Activated effector memory CD4-positive, alpha-beta T cell treated with Interleukin-2 at 50 U/mL for 16 hours (primary cell): ENCODE results near the gene CNGA2.

Experiments used
- DNase-seq: peaks from one replicate; pipeline ENCODE4 v3.0.0-alpha.2; 2020

Gene CNGA2

DNA sequence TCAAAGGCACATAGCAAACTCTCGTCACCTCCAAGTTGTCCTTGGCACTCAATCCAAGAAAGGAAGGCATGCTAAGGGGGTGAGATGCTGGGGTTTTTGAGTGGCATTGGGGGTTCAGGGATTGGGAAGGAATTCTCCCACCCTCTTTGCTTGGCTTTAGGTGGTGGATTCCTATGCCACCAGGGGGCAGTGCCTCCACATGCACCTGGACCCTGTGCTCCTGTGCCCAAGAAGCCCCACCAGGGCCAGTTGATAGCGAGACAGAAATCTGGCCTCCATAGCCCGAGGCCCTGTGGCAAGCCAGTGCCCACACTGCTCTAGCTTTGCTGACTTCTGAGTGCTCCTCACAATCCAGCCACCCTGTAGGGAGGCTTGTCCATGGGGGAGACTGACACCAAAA lies 20.7 kb upstream of the CNGA2 start:
- DNase-seq = no peak

GRCh38 chrX:151714362-151714761 lies 20.2 kb upstream of the CNGA2 start:
- no peak for DNase-seq

DNA sequence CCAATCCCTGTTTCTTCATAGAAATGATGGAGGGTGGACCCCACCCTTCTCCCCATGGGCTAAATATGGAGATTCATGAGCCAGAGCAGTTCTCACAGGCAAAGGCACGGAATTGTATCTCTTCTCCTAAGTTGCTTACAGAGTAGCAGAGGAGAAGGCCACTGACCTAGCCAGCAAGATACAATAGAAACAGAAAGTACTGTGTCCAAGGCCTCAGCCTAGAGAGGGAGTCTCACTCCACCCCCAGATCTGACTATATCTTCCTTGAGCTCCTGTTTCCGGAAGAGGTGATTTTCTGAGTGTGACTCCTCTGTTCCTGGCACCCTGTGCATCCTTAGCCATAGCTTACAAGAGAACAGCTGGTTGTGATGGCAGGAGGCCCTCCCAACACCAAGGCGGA lies 18.8 kb upstream of the CNGA2 start, which contains the start of gene FATE1:
TSS of gene FATE1 (plus strand) at position 284 of the 400 bp plus-strand sequence. CDS start at position 369, 85 bp downstream.
- DNase-seq = no peak

DNA sequence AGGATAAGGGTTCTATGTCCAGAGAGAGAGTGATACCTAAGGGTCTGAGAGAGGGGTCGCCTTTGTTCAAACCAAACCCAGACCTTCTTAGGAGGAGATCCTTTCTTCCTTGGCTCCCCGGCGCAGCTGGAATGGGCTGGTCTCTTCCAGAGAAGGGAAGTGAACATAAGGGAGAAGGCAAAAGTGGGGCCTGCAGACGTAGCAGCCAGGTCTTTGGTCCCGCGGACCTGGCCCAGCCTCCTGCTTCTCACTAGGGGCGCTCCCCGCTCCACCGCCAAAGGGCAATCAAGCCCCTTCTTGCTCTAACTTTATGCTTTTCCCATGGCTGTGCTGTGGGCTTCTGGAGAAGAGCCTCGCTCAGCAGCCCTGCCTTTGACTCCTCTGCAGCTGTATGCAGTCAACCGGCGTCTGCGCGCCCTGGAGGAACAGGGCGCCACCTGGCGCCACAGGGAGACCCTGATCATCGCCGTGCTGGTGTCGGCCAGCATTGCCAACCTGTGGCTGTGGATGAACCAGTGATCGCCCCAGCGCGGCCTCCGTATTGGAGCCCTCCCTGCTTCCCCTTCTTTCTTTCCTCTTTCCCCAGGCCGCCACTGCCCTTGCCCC lies 12.2 kb upstream of the CNGA2 start:
- DNase-seq = no peak

DNA sequence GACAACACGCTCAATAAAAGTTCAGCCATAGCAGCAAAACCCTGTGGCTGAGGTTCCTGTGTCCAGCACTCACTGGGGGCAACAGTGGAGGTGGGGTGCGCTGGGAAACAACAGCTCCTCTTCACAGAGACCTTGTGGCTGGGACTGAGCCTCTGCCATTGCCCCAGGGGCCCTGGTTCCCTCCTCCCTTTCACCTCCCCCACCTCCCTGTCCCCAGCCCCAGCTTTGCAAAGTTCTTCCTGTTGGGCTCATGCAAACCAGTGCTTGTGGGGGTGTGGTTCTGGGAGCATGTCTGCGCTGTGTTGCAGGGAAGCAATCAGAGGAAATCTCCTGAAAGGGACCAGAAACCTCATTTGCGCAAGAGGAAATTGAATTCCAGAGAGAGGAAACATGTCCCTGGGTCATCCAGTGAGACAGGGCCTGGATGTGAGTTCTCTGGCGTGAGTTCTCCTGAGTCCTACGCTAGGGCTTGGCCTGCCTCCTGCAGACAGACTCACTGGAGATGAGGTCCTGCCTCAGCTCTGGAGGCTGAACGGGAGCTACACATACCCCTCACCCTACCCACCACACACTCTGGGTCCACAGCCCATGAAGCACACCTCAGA lies 11.3 kb upstream of the CNGA2 start:
- DNase-seq = no peak

- DNase-seq = no peak
Measured at GRCh38 chrX:151724563-151725337, 9.8 kb upstream of the CNGA2 start.

- no peak for DNase-seq
Measured at GRCh38 chrX:151725338-151725614, 9.3 kb upstream of the CNGA2 start.

DNA sequence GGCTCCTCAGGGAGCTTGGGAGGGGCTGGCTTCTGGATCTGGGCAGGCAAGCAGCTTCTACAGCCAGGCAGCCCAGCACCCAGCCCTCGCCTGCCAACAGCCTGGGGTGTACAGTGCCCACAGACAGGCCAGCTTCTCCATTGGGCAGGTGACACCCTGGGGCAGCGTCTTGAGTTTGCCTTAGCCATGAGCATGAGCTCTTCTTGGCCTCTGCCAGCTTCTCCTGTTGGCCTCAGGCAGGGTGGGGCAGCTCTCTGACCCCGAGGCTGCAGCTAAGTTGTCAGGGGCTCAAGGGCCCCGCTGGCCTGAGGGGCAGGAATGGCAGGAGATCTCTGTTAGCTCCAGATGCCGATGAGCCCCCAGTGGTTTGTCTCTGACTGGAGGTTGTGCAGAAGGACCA lies 7.8 kb upstream of the CNGA2 start:
- DNase-seq = no peak

- no peak for DNase-seq
Measured at GRCh38 chrX:151727346-151727745, 7.2 kb upstream of the CNGA2 start.

- no peak for DNase-seq
Measured at GRCh38 chrX:151729056-151729725, 5.4 kb upstream of the CNGA2 start.

DNA sequence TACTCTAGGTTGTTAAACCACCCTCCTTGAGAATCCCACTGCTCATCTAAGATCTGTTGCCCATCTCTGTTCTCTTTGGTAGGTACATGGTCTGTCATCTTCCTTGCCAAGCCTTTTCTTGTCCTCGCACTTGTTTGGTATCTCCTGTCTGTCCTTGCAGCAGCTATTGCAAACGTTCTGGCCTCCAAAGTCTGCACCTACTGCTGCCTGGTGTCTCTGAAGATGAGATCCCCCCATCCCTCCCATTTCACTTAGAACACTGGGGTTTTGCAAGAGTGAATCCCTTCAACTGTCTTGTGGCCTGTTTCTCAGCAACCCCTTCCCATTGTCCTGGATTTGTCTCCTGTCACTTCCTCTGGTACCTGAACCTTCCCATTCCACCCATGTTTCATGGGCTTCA lies 673 bp downstream of the CNGA2 start:
- no peak for DNase-seq

DNA sequence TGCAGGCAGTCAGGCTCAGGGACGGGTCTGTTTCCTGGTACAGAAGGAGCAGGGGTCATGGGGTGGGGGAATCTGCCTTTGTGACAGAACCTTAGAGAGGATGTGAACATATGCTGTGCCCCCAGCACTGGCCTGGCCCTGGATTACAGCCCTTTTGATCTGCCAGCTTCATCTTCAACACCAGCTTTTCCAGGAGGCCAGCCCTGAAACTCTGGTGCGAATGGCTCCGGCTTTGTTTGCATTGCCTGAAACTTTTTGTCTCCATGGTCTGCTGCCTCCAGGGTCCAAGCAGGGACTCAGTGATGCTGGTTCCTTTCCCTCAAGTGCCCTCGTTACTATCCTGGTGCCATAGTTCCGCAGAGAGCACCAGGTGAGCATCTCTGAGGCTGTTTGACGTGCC lies 2.1 kb downstream of the CNGA2 start:
- no peak for DNase-seq

- DNase-seq = no peak
Measured at GRCh38 chrX:151737494-151737893, 2.9 kb downstream of the CNGA2 start.

DNA sequence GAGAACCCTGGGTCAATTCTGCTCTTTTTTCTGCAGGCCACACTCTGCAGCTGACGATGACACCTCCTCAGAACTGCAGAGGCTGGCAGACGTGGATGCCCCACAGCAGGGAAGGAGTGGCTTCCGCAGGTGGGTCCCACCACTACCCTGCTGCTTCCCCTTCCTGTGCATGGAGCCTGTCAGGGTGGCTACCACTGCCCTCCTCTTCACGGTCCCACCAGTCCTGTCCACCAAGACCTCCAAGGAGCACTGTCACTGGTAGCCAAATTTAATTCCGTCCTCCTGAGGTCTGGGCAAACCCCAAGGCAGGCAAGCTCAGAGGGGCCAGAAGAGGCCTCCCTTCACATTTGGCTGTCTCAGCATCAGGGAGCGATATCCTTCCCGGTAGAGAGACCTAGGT lies 4.2 kb downstream of the CNGA2 start:
- DNase-seq = no peak

DNA sequence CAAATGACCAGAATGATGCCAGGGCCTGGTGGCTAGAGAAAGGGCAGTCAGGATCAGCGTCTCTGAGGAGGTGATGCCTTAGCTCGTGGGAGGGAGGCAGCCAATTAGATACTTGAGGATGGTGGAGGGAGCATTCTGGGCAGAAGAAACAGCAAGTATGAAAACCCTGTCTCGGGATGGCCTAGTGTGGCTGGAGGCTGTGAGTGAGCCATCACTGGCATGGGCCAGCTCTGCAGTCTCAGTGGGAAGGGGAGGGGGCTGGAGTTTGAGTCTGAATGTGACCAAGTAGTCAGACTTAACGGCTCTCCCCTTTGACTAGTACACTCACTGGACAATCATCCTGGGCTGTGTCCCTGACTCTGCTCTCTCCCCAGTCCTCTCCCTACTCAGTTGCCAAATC lies 7.1 kb downstream of the CNGA2 start:
- no peak for DNase-seq

DNA sequence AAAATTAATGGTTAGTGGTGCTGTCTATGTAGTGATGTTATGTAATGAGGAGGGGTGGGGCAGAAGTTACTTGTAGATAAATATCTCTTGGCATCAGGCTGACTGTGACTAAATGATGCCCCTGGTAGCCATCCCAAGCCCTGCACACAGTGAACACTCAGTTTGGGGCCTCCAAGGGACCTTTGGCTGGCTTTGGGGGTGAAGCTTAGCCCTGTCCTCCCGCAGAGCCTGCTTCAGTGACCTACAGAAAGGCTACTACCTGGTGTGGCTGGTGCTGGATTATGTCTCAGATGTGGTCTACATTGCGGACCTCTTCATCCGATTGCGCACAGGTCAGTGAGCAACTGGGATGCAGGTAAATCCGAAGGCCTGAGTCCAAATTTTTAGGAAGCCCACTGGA lies 7.8 kb downstream of the CNGA2 start:
- DNase-seq = no peak

GRCh38 chrX:151743651-151744470 lies 9.3 kb downstream of the CNGA2 start:
- DNase-seq = no peak

GRCh38 chrX:151745651-151746050 lies 11.1 kb downstream of the CNGA2 start:
- no peak for DNase-seq

DNA sequence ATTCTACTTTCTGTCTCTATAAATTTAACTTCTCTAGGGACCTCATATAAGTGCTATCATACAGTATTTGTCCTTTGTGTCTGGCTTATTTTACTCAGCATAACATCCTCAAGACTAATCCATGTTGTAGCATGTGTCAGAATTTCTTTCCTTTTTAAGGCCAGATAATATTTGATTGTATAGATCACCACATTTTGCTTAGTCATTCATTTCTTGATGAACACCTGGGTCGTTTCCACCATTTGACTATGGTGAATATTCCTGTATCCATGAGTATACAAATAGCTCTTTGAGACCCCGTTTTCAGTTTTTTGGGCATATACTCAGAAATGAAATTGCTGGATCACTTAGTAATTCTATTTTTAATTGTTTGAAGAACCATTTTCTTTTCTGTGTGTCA lies 12.0 kb downstream of the CNGA2 start:
- DNase-seq = no peak

DNA sequence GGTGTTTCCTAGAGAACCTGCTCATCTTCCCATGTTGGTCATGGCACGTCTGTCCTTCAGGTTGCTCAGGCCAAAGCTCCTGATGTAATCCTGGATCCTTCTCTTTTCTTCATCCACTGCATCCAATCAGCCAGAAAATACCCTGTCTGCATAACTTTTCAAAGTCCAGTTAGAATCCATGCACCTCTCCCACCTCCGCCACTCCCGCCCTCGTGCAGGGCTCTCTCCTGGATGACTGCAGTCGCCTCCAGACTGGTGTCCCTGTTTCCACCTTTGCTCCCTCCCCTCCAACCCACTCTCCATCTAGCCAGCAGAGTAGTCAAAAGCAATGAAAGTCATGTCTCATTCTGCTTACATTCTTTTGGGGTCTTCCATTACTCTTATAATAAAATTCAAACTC lies 16.0 kb downstream of the CNGA2 start:
- DNase-seq = no peak

DNA sequence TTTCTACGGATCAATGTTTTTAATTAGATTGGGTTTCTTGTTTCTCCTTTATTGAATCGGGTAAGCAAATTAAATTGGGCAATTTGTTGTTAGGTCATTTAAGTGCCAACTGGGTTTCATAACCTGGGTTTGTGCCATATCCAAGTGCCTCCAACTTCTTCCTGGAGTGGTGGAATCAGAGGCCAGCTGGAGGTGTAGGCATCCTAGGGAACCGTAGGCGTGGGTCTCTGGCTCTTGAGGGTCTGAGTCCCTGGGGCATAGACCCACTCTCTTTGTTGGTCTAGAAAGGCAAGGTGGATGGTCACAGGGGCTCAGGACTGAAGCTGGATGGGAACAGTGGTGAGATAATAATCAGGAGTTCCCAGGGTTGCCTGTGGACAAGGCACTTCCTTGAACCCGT lies 18.3 kb downstream of the CNGA2 start:
- DNase-seq = no peak

DNA sequence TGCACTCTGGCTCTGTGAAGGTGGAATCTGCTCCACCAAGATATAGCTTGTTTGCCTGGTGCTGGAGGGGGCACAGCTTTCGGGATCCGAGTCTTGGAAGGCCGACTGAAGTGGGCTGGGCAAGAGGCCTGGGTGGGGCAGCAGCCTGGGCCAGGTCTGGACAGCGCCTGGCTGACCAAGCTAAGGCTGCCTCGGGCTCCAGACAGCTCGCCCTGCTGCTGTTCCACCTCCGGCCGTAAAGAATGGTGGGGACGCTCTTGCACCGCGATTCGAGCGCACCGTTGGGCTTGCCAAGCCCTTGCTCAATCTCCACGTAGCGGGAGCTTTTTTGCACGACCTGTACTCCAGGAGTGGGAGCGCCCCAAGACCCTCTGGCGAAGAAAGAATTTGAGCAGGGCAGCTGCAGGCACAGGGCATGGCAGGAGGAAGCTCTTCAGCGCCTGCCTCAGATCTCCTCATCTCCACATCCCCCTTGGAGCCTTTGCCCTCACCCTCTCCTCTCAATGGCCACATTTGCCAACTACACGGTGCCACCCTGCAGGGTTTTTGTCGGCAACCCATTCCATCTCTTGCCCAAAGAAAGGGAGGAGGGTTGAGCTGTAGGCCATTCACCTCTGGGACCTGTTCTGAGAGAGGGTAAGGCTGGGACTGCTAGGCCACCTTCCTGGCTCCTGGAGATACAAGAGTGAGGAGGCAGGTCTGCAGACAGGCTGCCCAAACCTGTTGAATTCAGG lies 18.9 kb downstream of the CNGA2 start:
- no peak for DNase-seq

GRCh38 chrX:151754047-151754429 lies 19.5 kb downstream of the CNGA2 start:
- no peak for DNase-seq
